HFFc6 (cell line): ENCODE data around the gene DERA. TPM values are rescaled to one million over a fixed set of nuclear protein-coding genes. Genes with fewer than 3 reads are reported as not detected.

Source experiments
- DNase-seq: peaks from one replicate; pipeline ENCODE4 v3.0.0-alpha.2; 2018
- H3K27ac Mint-ChIP-seq: 2 replicates; pipeline ENCODE4 v1.8.0; 2020; ENCODE audit warnings: mild to moderate bottlenecking, mixed read lengths
- H3K27me3 Mint-ChIP-seq: 2 replicates; pipeline ENCODE4 v1.8.0; 2021; ENCODE audit warnings: mild to moderate bottlenecking, moderate library complexity, mixed read lengths; ENCODE audit not compliant: insufficient read depth
- H3K36me3 Mint-ChIP-seq: 2 replicates; pipeline ENCODE4 v1.8.0; 2021; ENCODE audit warnings: low read depth, mixed read lengths
- H3K4me1 Mint-ChIP-seq: 2 replicates; pipeline ENCODE4 v1.8.0; 2020; ENCODE audit warnings: low read depth, mixed read lengths
- H3K4me3 Mint-ChIP-seq: 2 replicates; pipeline ENCODE4 v1.8.0; 2020; ENCODE audit warnings: mild to moderate bottlenecking, moderate library complexity, mixed read lengths
- H3K9me3 Mint-ChIP-seq: 2 replicates; pipeline ENCODE4 v1.8.0; 2020; ENCODE audit warnings: mild to moderate bottlenecking, mixed read lengths
- total RNA-seq, 6 experiments: library from RNA; stranded (reverse); fragmentation: NEBNext Ultra II Directional; extraction: Animal tissue kit (Norgen Biotek cat#: 25700); gene quantifications; 2 replicates in 1 of 6; 3 replicates in 5 of 6; pipeline ENCODE4 v1.2.3, GENCODE V29; 2021
- TF ChIP-seq, protein P1 (sequence below): fragments of 200-600 bp; sonication (generic); IDR thresholded peaks from 2 replicates; pipeline ENCODE4 v1.5.0; 2021; ENCODE audit warnings: antibody characterized with exemption, mild to moderate bottlenecking

The DERA gene
- total RNA-seq, 6 experiments from 2014 or later: 28.1 to 46.4 (median 36.3) TPM

DNA sequence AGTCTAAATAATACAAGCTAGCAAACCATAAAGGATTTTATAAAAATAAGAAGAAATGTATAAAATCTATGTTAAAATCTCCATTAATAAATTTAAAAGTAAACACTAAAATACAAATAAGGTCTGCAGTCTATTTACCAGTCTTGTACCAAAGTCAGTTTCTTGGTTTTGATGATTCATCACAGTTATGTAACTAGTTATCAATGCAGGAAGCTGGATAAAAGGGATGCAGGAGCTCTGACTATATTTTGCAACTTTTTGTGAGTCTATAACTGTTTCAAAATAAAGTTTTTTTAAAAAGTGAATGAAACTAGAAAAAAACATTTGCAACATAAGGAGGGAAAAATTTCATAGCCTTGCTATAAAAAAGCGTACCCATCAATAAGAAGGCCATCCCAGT, 151.5 kb downstream of the DERA start:
- Mint-ChIP-seq H3K27ac (no peak overlapping the region), H3K4me3 (no peak overlapping the region), H3K9me3 (no peaks in the 10 kb centered on the region), H3K27me3 (no peaks in the 10 kb centered on the region; the same call in 1 of the 2 replicates), H3K4me1 (no peaks in the 10 kb centered on the region; the same call in 1 of the 2 replicates), H3K36me3 (no peaks in the 10 kb centered on the region)
- TF ChIP-seq, protein P1, sequence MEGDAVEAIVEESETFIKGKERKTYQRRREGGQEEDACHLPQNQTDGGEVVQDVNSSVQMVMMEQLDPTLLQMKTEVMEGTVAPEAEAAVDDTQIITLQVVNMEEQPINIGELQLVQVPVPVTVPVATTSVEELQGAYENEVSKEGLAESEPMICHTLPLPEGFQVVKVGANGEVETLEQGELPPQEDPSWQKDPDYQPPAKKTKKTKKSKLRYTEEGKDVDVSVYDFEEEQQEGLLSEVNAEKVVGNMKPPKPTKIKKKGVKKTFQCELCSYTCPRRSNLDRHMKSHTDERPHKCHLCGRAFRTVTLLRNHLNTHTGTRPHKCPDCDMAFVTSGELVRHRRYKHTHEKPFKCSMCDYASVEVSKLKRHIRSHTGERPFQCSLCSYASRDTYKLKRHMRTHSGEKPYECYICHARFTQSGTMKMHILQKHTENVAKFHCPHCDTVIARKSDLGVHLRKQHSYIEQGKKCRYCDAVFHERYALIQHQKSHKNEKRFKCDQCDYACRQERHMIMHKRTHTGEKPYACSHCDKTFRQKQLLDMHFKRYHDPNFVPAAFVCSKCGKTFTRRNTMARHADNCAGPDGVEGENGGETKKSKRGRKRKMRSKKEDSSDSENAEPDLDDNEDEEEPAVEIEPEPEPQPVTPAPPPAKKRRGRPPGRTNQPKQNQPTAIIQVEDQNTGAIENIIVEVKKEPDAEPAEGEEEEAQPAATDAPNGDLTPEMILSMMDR: no peak
- no peak for DNase-seq

DNA sequence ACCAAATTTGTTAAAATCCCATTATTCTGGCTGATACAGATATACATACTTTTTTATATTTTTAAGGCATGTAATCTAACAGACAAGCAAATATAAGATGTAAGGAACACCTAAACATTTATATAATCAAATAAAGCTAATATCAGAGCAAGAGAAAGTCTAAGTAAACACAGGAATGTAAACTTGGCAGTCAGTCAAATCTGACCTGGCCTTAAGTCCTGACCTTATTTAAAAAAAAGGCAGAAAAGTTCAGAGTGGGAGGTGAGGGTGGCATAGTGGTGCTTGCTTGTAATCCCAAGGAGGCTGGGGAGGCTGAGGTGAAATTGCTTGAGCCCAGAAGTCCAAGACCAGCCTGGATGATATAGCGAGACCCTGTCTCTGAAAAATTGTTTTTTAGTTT, 152.6 kb downstream of the DERA start:
- Mint-ChIP-seq H3K27me3 (no peaks in the 10 kb centered on the region), H3K27ac (no peak overlapping the region), H3K36me3 (no peaks in the 10 kb centered on the region), H3K9me3 (no peaks in the 10 kb centered on the region), H3K4me1 (peaks cover 4% of the 10 kb centered on the region), H3K4me3 (no peak overlapping the region)
- DNase-seq: no peak
- TF ChIP-seq, protein P1: no peak

DNA sequence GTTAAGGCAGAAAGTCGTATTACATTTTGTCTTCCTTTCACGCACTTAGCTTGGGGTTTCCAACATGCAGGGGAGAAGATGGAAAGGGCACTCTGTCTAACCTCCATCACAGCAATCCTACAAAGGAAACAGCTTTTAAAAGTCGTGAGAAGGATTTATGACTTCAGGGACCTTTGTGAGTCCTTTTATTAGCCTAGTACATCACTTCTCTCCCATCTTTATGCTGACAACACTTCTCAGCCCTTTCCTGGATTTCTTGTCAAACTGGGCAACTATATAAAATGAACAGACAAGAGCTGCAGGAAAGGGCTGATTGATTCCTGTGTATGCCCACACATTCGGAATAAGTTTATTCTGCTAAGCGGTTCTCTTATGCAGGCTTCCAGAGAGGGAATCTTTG, 159.0 kb downstream of the DERA start:
- H3K27me3 Mint-ChIP-seq: peaks cover 9% of the 10 kb centered on the region
- TF ChIP-seq, protein P1: no peak
- no peaks in the 10 kb centered on the region for H3K9me3 Mint-ChIP-seq
- H3K4me1 Mint-ChIP-seq: peaks cover 6% of the 10 kb centered on the region; the same call in 1 of the 2 replicates
- H3K36me3 Mint-ChIP-seq: no peaks in the 10 kb centered on the region
- no peak overlapping the region for H3K4me3 Mint-ChIP-seq
- DNase-seq: no peak
- H3K27ac Mint-ChIP-seq: no peak overlapping the region

DNA sequence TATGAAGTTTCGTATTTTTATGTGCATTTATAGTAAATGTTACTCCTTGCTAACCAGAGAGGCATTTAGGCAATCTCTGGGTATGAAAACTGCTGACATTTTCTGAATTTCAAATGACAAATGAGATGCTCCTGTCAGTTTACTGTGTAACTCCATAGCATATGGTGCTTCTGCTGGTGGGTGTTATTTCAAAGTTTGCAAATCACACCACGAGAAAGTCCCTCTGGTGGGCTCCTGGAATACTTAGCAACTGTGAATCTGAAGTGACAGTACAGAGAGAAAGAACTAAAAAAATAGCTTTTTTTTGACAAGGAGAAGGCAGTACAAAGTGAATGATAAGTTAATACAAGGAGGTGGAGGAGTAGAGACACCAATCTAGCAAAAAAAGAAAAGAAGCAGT, 161.5 kb downstream of the DERA start:
- Mint-ChIP-seq H3K4me1 (peaks cover 6% of the 10 kb centered on the region; the same call in 1 of the 2 replicates), H3K27ac (no peak overlapping the region), H3K9me3 (no peaks in the 10 kb centered on the region), H3K27me3 (peaks cover 9% of the 10 kb centered on the region), H3K4me3 (no peak overlapping the region), H3K36me3 (no peaks in the 10 kb centered on the region)
- no peak for DNase-seq
- TF ChIP-seq, protein P1: no peak

DNA sequence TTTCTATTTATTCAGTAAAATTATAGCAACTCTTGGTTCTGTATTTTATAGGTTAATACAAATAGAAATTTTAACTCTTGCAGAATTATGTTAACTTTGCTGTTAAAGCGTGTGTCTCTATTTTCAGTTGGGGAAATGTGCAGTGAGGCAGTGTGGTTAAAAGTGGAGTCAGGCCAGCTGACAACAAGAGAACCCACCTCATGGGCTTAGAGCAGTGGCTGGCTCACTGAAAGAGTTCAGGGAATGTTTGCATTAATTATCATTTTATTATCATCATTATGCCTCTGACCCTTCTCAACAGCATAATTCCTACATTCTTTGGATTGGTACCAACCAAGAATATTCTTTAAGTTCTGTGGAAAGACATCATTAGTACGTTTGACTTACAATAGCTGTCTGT, 163.8 kb downstream of the DERA start:
- no peak for DNase-seq
- no peaks in the 10 kb centered on the region for H3K4me1 Mint-ChIP-seq
- no peak overlapping the region for H3K27ac Mint-ChIP-seq
- TF ChIP-seq, protein P1: no peak
- H3K9me3 Mint-ChIP-seq: no peaks in the 10 kb centered on the region
- peaks cover 10% of the 10 kb centered on the region for H3K27me3 Mint-ChIP-seq
- H3K36me3 Mint-ChIP-seq: no peaks in the 10 kb centered on the region
- H3K4me3 Mint-ChIP-seq: no peak overlapping the region

DNA sequence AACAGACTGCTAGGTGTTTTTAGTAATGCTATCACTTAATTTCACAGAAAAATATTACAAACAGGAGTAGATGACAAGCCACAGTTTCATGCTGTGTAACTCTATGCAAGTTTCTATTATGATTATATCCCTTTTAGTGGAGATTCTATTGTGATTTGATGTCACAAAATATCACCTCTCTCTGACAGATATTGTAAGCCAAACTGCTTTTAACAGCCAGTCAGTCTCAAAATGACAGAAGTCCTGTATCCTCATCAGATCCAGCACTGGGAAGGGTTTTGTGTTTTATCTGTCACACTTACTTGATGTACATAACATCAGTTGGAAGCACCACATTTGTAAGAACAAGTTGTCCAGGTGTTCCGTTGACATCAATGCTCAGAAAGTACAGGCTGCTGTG, 164.8 kb downstream of the DERA start:
- no peak overlapping the region for H3K27ac Mint-ChIP-seq
- no peaks in the 10 kb centered on the region for H3K4me1 Mint-ChIP-seq
- no peak for DNase-seq
- peaks cover 11% of the 10 kb centered on the region for H3K27me3 Mint-ChIP-seq
- TF ChIP-seq, protein P1: no peak
- no peaks in the 10 kb centered on the region for H3K36me3 Mint-ChIP-seq
- no peak overlapping the region for H3K4me3 Mint-ChIP-seq
- no peaks in the 10 kb centered on the region for H3K9me3 Mint-ChIP-seq
